ENCODE results near the gene HRAS.

The HRAS gene

DNA sequence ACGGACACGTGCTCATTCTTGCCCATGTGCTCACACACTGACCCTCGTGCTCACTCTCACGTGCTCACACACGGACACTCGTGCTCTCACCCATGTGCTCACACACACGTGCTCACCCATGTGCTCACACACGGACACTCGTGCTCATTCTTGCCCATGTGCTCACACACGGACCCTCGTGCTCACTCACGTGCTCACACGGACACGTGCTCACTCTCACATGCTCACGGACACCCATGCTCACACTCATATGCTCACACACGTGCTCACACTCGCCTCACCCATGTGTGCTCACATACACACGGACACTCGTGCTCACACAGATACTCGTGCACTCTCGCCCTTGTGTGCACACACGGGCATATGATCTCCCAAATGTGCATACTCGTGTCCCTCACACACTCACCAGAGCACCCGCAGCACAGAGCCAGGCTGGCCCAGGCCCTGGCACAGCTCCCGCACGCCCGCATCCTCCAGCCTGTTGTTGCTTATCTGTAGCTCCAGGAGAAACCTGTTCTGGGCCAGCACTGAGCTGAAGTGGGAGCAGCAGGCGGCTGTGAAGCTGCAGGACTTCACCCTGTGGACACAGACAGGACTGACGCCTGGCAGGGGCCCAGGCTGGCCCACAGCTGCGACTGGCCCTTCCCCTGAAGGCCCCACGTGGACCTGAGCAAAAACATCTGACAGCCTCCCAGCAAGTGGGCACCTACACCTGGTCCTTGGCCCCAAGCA, 37.6 kb downstream of the HRAS start:
- TF ChIP-seq POLR2AphosphoS5 (IDR thresholded peaks at IDR 0.05; ENCODE audit: low read depth, low read length), result peak; percentile 36; the same call in 1 of the 2 replicates
- no peak; the same call in 1 of the 2 replicates for TF ChIP-seq POLR2A (IDR thresholded peaks at IDR 0.05; ENCODE audit: low read depth, low read length)
- FAIRE-seq, result peak; percentile 90
- peak; percentile 9 for DNase-seq (ENCODE audit: insufficient read length, low spot score)

DNA sequence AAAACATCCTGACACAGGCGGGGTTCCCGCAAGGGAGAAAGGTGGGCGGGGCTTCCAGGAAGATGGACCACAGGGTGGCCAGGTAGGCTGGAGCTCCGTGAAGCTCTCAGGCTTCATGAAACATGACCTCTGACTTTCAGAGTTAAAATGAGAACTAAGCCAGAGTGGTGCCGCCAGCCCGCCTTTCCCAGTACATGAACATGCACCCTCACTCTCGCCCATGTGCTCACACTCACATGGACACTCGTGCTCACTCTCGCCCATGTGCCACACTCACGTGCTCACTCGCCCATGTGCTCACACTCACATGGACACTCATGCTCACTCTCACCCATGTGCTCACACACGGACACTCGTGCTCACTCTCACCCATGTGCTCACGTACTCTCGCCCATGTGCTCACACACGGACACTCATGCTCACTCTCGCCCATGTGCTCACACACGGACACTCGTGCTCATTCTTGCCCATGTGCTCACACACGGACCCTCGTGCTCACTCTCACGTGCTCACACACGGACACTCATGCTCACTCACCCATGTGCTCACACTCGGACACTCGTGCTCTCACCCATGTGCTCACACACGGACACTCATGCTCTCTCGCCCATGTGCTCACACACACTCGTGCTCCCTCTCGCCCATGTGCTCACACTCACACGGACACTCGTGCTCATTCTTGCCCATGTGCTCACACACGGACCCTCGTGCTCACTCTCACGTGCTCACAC, 38.4 kb downstream of the HRAS start:
- no peak for DNase-seq (ENCODE audit: insufficient read length, low spot score)
- TF ChIP-seq POLR2A (IDR thresholded peaks at IDR 0.05; ENCODE audit: low read depth, low read length) (peak; percentile 50), POU2F2 (IDR thresholded peaks at IDR 0.05; ENCODE audit: low read depth, low read length) (no peak), PAX5 (IDR thresholded peaks at IDR 0.05; ENCODE audit: insufficient read depth, low read length, severe bottlenecking) (no peak), POLR2AphosphoS5 (IDR thresholded peaks at IDR 0.05; ENCODE audit: low read depth, low read length) (peak; percentile 66), TAF1 (IDR thresholded peaks at IDR 0.05; ENCODE audit: low read depth, low read length) (no peak), SPI1 (IDR thresholded peaks at IDR 0.05; ENCODE audit: low read depth, low read length) (no peak)
- FAIRE-seq, result peak; percentile 76

- FAIRE-seq (no peak), DNase-seq (ENCODE audit: insufficient read length, low spot score) (peak; percentile 10)
- TF ChIP-seq PAX5 (IDR thresholded peaks at IDR 0.05; ENCODE audit: insufficient read depth, low read length, severe bottlenecking), result no peak
- TF ChIP-seq TAF1 (IDR thresholded peaks at IDR 0.05; ENCODE audit: low read depth, low read length), result no peak
- TF ChIP-seq POLR2AphosphoS5 (IDR thresholded peaks at IDR 0.05; ENCODE audit: low read depth, low read length), result no peak
- no peak for TF ChIP-seq SPI1 (IDR thresholded peaks at IDR 0.05; ENCODE audit: low read depth, low read length)
- no peak for TF ChIP-seq POLR2A (IDR thresholded peaks at IDR 0.05; ENCODE audit: low read depth, low read length)
- no peak for TF ChIP-seq POU2F2 (IDR thresholded peaks at IDR 0.05; ENCODE audit: low read depth, low read length)
Observed at GRCh38 chr11:495537-495931, 39.8 kb downstream of the HRAS start.

DNA sequence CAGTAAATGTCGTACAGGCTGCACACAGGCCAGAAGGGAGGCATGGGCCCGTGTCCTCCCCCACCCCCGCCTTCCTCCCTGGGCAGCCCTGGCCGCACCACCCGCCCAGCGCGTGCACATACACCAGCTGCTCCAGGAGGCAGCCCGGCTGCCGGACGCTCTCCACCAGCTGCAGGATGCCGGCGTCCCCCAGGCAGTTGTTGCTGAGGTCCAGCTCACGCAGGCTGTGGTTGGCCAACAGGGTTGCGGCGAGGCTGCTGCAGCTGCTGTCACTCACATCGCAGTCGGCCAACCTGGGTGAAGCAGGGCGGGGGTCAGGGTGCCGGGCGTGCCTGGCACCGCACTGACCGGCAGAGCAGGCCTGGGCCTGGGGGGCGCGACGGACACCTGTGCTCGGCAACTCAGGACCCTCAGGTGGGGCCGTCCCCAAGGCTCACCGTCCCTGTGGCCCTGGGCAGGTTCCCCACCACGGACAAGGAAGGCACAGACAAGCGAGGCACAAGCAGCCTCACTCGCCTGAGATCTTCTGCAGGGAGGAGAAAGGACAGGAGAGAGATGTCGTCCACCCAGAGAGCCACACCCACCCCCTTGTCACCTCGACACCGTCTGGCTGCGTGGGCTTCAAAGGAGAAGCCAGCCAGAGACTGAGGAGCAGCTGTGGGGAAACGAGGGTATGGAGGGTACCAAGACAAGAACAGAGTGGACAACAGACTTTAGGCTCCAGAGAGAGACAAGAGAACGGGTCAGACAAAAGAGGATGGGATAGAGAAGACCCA, 40.4 kb downstream of the HRAS start:
- peak; percentile 12 for DNase-seq (ENCODE audit: insufficient read length, low spot score)
- TF ChIP-seq POU2F2 (IDR thresholded peaks at IDR 0.05; ENCODE audit: low read depth, low read length), result no peak
- TF ChIP-seq SPI1 (IDR thresholded peaks at IDR 0.05; ENCODE audit: low read depth, low read length), result no peak
- no peak for TF ChIP-seq POLR2AphosphoS5 (IDR thresholded peaks at IDR 0.05; ENCODE audit: low read depth, low read length)
- TF ChIP-seq PAX5 (IDR thresholded peaks at IDR 0.05; ENCODE audit: insufficient read depth, low read length, severe bottlenecking), result no peak
- no peak for TF ChIP-seq TAF1 (IDR thresholded peaks at IDR 0.05; ENCODE audit: low read depth, low read length)
- no peak for TF ChIP-seq POLR2A (IDR thresholded peaks at IDR 0.05; ENCODE audit: low read depth, low read length)
- FAIRE-seq, result no peak

DNA sequence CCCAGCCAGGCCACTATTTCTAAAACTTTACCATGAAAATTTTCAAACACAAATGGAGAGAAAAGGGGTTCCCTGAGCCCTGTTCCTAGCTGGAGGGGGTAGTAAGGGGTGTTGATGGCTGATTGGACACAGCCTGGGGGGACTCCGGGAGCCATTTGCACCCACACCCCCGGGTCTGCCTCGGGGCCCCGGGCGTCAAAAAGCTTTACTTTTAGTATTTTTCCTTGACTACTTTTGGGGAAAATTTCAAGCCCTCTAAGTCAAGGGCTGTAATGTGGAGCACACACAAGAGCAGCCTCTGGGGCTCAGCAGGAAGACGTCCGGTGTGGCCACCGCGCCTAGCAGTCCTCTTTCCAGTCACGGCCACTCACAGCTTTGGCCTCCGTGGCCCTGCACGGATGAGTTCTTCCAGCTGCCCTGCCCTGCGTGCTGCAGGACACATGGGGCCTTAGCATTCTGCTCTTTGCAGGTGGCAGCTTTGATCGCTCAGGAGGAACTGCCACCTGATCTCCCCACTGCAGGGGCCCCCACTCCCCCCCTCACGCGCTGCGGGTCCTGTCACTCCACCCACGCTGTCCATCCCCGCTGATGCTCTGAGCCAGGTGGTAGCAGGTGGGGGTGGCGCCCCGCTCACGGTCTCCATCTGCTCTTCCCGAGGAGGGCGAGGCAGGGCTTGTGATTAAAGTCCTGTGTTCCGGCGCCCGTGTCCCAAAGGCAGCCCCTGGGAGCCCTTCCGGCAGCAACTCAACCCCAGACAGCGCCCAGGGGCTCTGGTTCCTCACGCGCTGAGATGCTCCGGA, 42.7 kb downstream of the HRAS start:
- FAIRE-seq (no peak), DNase-seq (ENCODE audit: insufficient read length, low spot score) (peak; percentile 31)
- TF ChIP-seq TAF1 (IDR thresholded peaks at IDR 0.05; ENCODE audit: low read depth, low read length), result no peak
- no peak for TF ChIP-seq POLR2A (IDR thresholded peaks at IDR 0.05; ENCODE audit: low read depth, low read length)
- no peak for TF ChIP-seq PAX5 (IDR thresholded peaks at IDR 0.05; ENCODE audit: insufficient read depth, low read length, severe bottlenecking)
- TF ChIP-seq POLR2AphosphoS5 (IDR thresholded peaks at IDR 0.05; ENCODE audit: low read depth, low read length), result no peak
- TF ChIP-seq SPI1 (IDR thresholded peaks at IDR 0.05; ENCODE audit: low read depth, low read length), result no peak
- no peak for TF ChIP-seq POU2F2 (IDR thresholded peaks at IDR 0.05; ENCODE audit: low read depth, low read length)

DNA sequence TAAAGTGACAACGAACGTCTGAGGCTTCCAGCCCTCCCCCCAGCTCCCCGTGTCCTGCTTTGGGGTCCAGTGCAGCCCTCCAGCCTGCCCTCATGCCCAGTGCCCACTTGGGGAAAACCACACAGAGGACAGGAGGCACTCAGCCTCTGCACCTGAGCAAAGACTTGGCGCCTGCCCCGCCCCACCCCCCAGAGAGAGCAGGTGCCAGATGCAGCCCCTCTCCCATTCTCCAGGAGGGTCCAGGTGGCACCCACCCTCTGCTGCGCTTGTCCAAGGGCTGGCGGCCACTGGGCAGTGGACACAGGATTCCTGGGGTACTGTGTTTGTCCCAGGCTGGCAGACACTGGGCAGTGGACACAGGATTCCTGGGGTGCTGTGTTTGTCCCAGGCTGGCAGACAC, 44.0 kb downstream of the HRAS start:
- TF ChIP-seq PAX5 (IDR thresholded peaks at IDR 0.05; ENCODE audit: insufficient read depth, low read length, severe bottlenecking), result no peak
- TF ChIP-seq POLR2A (IDR thresholded peaks at IDR 0.05; ENCODE audit: low read depth, low read length), result no peak
- TF ChIP-seq TAF1 (IDR thresholded peaks at IDR 0.05; ENCODE audit: low read depth, low read length), result no peak
- TF ChIP-seq POU2F2 (IDR thresholded peaks at IDR 0.05; ENCODE audit: low read depth, low read length), result no peak
- no peak for TF ChIP-seq POLR2AphosphoS5 (IDR thresholded peaks at IDR 0.05; ENCODE audit: low read depth, low read length)
- TF ChIP-seq SPI1 (IDR thresholded peaks at IDR 0.05; ENCODE audit: low read depth, low read length), result no peak
- DNase-seq (ENCODE audit: insufficient read length, low spot score), result peak; percentile 9
- FAIRE-seq, result no peak

DNA sequence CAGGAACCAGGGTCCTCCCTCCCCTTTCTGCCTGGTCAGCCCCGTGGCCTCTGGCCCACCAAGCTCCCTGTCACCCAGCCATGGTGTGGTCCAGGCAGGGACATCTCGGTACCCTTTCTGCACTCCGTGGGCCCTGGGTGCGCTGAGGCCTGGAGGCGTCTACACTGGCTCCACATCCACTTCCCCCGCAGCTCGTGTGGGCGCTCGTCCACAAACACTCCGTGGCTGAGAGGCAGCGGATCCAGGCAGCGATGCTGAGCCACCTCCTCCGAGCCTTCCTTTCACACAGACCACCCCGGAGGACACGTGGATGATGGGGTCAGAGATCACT, 44.5 kb downstream of the HRAS start:
- DNase-seq (ENCODE audit: insufficient read length, low spot score) (peak; percentile 15), FAIRE-seq (no peak)
- TF ChIP-seq POLR2A (IDR thresholded peaks at IDR 0.05; ENCODE audit: low read depth, low read length) (no peak), SPI1 (IDR thresholded peaks at IDR 0.05; ENCODE audit: low read depth, low read length) (no peak), TAF1 (IDR thresholded peaks at IDR 0.05; ENCODE audit: low read depth, low read length) (no peak), POU2F2 (IDR thresholded peaks at IDR 0.05; ENCODE audit: low read depth, low read length) (no peak), PAX5 (IDR thresholded peaks at IDR 0.05; ENCODE audit: insufficient read depth, low read length, severe bottlenecking) (no peak), POLR2AphosphoS5 (IDR thresholded peaks at IDR 0.05; ENCODE audit: low read depth, low read length) (no peak)

- FAIRE-seq, result no peak
Observed at GRCh38 chr11:490186-490929, 45.0 kb downstream of the HRAS start.

More at GRCh38 chr11:490186-490929, 45.0 kb downstream of the HRAS start:
- TF ChIP-seq POLR2AphosphoS5 (IDR thresholded peaks at IDR 0.05; ENCODE audit: low read depth, low read length), result no peak
- TF ChIP-seq POU2F2 (IDR thresholded peaks at IDR 0.05; ENCODE audit: low read depth, low read length), result no peak
- DNase-seq (ENCODE audit: insufficient read length, low spot score), result peak; percentile 16
